Measurements from ENCODE around the gene WDCP.

GRCh38 chr2:24077535-24077877, 30.3 kb upstream of the WDCP start:
- TF ChIP-seq, protein P1, sequence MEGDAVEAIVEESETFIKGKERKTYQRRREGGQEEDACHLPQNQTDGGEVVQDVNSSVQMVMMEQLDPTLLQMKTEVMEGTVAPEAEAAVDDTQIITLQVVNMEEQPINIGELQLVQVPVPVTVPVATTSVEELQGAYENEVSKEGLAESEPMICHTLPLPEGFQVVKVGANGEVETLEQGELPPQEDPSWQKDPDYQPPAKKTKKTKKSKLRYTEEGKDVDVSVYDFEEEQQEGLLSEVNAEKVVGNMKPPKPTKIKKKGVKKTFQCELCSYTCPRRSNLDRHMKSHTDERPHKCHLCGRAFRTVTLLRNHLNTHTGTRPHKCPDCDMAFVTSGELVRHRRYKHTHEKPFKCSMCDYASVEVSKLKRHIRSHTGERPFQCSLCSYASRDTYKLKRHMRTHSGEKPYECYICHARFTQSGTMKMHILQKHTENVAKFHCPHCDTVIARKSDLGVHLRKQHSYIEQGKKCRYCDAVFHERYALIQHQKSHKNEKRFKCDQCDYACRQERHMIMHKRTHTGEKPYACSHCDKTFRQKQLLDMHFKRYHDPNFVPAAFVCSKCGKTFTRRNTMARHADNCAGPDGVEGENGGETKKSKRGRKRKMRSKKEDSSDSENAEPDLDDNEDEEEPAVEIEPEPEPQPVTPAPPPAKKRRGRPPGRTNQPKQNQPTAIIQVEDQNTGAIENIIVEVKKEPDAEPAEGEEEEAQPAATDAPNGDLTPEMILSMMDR (IDR thresholded peaks at IDR 0.05), result no peak
- no peak for TF ChIP-seq POLR2A (IDR thresholded peaks at IDR 0.05)
- TF ChIP-seq POLR2AphosphoS5 (IDR thresholded peaks at IDR 0.05), result no peak
